ENCODE measurements around the gene CEP83. TPM values are rescaled to one million over a fixed set of nuclear protein-coding genes. Genes with fewer than 3 reads are reported as not detected.

The CEP83 gene
- total and polyA plus RNA-seq, 9 of the 15 experiments (the other 6 are each of a cell fraction or from before 2014, with no cell fraction given): 5.3 to 40.5 (median 31.3) TPM

- H3K4me1 ChIP-seq (replicated peaks in 1 of 2; ENCODE audit: control insufficient read depth in 2 of 2, insufficient read depth in 2 of 2, low read length in 2 of 2): no peaks in the 10 kb centered on the region
- no peak overlapping the region for H3K9ac ChIP-seq (ENCODE audit: insufficient read depth in 1 of 2, low read depth in 2 of 2, low read length in 2 of 2)
- H3K4me3 ChIP-seq: no peak overlapping the region
- CTCF ChIA-PET (ENCODE audit: low intra/inter-chr PET ratio): no interaction called here
- 71% methylated on average over 2 of the region's 3 CpGs for WGBS (ENCODE audit: insufficient coverage, low coverage, missing lambda C conversion rate)
- peaks cover 27% of the 10 kb centered on the region; the same call in 2 of the 3 replicates for H3K36me3 ChIP-seq (ENCODE audit: control insufficient read depth, insufficient read depth, low read length)
- DNase-seq (ENCODE audit: extremely low read depth in 1 of 4, low spot score in 3 of 4) (no peak), FAIRE-seq (no peak), ATAC-seq (no peak)
- in situ Hi-C loops (cut with MboI) (no loop called here), intact Hi-C loops (cut with micrococcal nuclease) (no loop called here)
- H3K4me2 ChIP-seq (ENCODE audit: insufficient read depth, low read length): no peak overlapping the region
- no TSS peak for BruUV-seq (replicated peaks)
- POLR2A ChIA-PET: interaction anchor here (2.0 kb wide), 1 partner anchor 11 kb away, joined by 7 read pairs; no protein-coding TSS in a partner anchor
- no peaks in the 10 kb centered on the region for H4K20me1 ChIP-seq (replicated peaks; ENCODE audit: control insufficient read depth, insufficient read depth, low read length)
- no peaks in the 10 kb centered on the region for H3K9me1 ChIP-seq (ENCODE audit: control insufficient read depth, insufficient read depth, low read length)
- H3K27ac ChIP-seq (ENCODE audit: extremely low read depth, low read depth, low read length): no peak overlapping the region
- H3K27me3 ChIP-seq (ENCODE audit: control insufficient read depth in 2 of 2, insufficient read depth in 2 of 2, low read length in 2 of 2): no peaks in the 10 kb centered on the region
- H3K79me2 ChIP-seq (ENCODE audit: control insufficient read depth, insufficient read depth, low read length): no peaks in the 10 kb centered on the region
- H3K9me3 ChIP-seq (replicated peaks; ENCODE audit: control insufficient read depth, insufficient read depth, low read depth, low read length): no peaks in the 10 kb centered on the region
- no peak overlapping the region for H2AFZ ChIP-seq (ENCODE audit: low read depth, low read length)
- no peak for TF ChIP-seq KLF16 (IDR thresholded peaks at IDR 0.05)
- TF ChIP-seq CBX8 (IDR thresholded peaks at IDR 0.05; ENCODE audit: borderline replicate concordance, extremely low read depth, low read depth, low read length, poor library complexity, severe bottlenecking): no peak
- TF ChIP-seq CUX1 (CRISPR knock-in tag; IDR thresholded peaks at IDR 0.05): no peak
- TF ChIP-seq ZSCAN32 (CRISPR knock-in tag; IDR thresholded peaks at IDR 0.05): no peak
- no peak for TF ChIP-seq KLF13 (tag; IDR thresholded peaks at IDR 0.05; ENCODE audit: borderline replicate concordance, low read depth)
- no peak for TF ChIP-seq ZNF41 (CRISPR knock-in tag; conservative IDR thresholded peaks at IDR 0.05)
- TF ChIP-seq JUN (IDR thresholded peaks at IDR 0.05; ENCODE audit: borderline replicate concordance, low read depth, low read length): no peak
- TF ChIP-seq JUN (CRISPR knock-in tag; IDR thresholded peaks at IDR 0.05; ENCODE audit: borderline replicate concordance): no peak
- TF ChIP-seq ID3 (CRISPR knock-in tag; IDR thresholded peaks at IDR 0.05): no peak
- TF ChIP-seq ID3 (tag; IDR thresholded peaks at IDR 0.05): no peak
- TF ChIP-seq ZNF253 (CRISPR knock-in tag; conservative IDR thresholded peaks at IDR 0.05): no peak
- no peak for TF ChIP-seq ZBTB17 (CRISPR knock-in tag; IDR thresholded peaks at IDR 0.05)
- TF ChIP-seq NKRF (IDR thresholded peaks at IDR 0.05; ENCODE audit: borderline replicate concordance): no peak
- TF ChIP-seq ZNF124 (CRISPR knock-in tag; IDR thresholded peaks at IDR 0.05): no peak
Observed at GRCh38 chr12:94379479-94380113, 80.1 kb downstream of the CEP83 start.

Measured in K562 (cell line).